Pancreas (tissue), 10 donors: ENCODE measurements around the gene RWDD3. TPM values are rescaled to one million over a fixed set of nuclear protein-coding genes. Genes with fewer than 3 reads are reported as not detected.
A peak's percentile ranks its signal among the peaks of the same experiment; 100 is the strongest.

ENCODE experiments used
- ATAC-seq, 4 donors: fragments of 200-7000 bp; cut with Tn5 transposase; one replicate each; pipeline versions ENCODE4 v1.8.0 to v1.9.1; 2020; ENCODE audit warnings: mild to moderate bottlenecking in 4 of 4, moderate library complexity in 4 of 4
- DNase-seq, 6 donors: peaks; one replicate each; pipeline ENCODE4 v3.0.0-alpha.2; 2020
- FAIRE-seq: peaks from 2 replicates; lab custom pipeline; 2012; peaks lifted over from hg19 to GRCh38; lab: Jason Lieb, UNC
- H3K27ac ChIP-seq, 4 donors: fragments of 200-600 bp; sonication (generic); 1 replicate in 3 of 4; 2 replicates in 1 of 4; pipeline versions ENCODE4 v1.5.0 to v1.8.0; 2020
- H3K27me3 ChIP-seq, 4 donors: fragments of 200-600 bp; one replicate each; pipeline ENCODE4 v1.8.0; 2021
- H3K36me3 ChIP-seq, 3 donors: fragments of 200-600 bp; sonication (generic) in 1 of 3; one replicate each; pipeline versions ENCODE4 v1.5.0 to v1.8.0; 2020 to 2021
- H3K4me1 ChIP-seq, 3 donors: fragments of 200-600 bp; one replicate each; pipeline ENCODE4 v1.8.0; 2021
- H3K4me3 ChIP-seq, 4 donors: fragments of 200-600 bp; sonication (generic) in 2 of 4; one replicate each; pipeline versions ENCODE4 v1.5.0 to v1.8.0; 2020 to 2021
- H3K9me3 ChIP-seq, 4 donors: fragments of 200-600 bp; one replicate each; pipeline ENCODE4 v1.8.0; 2021
- WGBS, 2 donors: extraction: QIAGEN DNeasy Blood & Tissue Kit; methylation state at CpG; one replicate each; pipeline ENCODE4 v1.1.7; 2013; 5-methylcytosine and 5-hydroxymethylcytosine counted together
- intact Hi-C, 3 donors: fragments of 100-400 bp; cut with DNase I; formaldehyde crosslinking; loops; one replicate each; pipeline versions ENCODE4 v1.11.1 to v1.14.2; 2022
- polyA plus RNA-seq, 2 donors: library from polyadenylated mRNA; stranded (reverse); fragments of 200-250 nt; gene quantifications; one replicate each; pipeline ENCODE4 v1.2.3, GENCODE V29; 2013
- total RNA-seq, 6 donors: library from RNA; stranded (reverse); fragmentation: NEBNext Ultra II Directional in 4 of 6; extraction: Animal tissue kit (Norgen Biotek cat#: 25700) in 4 of 6; gene quantifications; one replicate each; pipeline versions ENCODE4 v1.2.1 to v1.2.4, GENCODE V29; 2021 to 2023
- TF ChIP-seq, protein P1 (sequence below), 4 donors: fragments of 200-600 bp; sonication (generic) in 3 of 4; IDR thresholded peaks; one replicate each; pipeline versions ENCODE4 v1.5.0 to v1.8.0; 2021; ENCODE audit warnings: antibody characterized with exemption in 4 of 4
- donor health status: healthy with polysubstance abuse.
- donor health status: DM: no; HTN: no; CAD: no; lungs with moderate emphysema.
- donor health status: DM: no; HTN: no; CAD: no.
- donor health status: control.
- donor health status: control.
- donor health status: Bipolar disorder and iron deficiency.
- donor health status: DM: yes; HTN: yes; CAD: no.
- donor health status: DM: no; HTN: no; CAD: no.
- donor health status: DM: no; HTN: no; CAD: no.
- donor health status: DM: yes; HTN: yes; CAD: no.

The RWDD3 gene
- total and polyA plus RNA-seq, 8 donors = 5.0 to 37.1 (median 11.4) TPM

DNA sequence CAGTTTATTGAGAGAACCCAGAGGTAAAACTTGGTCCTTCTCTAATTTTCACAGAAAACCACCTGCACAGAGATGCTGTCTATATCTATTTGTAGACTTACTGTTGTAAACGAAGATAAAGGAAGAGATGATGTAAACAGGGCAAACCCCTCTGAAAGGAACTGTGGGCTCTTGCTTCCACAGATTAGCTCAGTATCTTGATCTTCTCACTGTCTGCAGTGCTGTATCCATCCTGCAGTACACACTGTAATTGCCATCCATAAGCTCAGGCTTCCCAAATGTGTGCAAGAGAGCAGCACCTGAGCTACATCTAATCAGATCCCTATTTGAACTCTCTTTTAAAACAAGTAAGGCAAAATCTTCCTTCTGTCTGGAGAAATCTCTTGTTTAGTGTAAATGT lies 16.6 kb upstream of the RWDD3 start:
- no peak overlapping the region for H3K4me3 ChIP-seq
- no peak for FAIRE-seq
- no peaks in the 10 kb centered on the region for H3K36me3 ChIP-seq
- WGBS, 2 donors = 78 to 82% methylated on average over 1 of the region's 1 CpG
- ATAC-seq = no peak
- DNase-seq = no peak
- TF ChIP-seq, protein P1, sequence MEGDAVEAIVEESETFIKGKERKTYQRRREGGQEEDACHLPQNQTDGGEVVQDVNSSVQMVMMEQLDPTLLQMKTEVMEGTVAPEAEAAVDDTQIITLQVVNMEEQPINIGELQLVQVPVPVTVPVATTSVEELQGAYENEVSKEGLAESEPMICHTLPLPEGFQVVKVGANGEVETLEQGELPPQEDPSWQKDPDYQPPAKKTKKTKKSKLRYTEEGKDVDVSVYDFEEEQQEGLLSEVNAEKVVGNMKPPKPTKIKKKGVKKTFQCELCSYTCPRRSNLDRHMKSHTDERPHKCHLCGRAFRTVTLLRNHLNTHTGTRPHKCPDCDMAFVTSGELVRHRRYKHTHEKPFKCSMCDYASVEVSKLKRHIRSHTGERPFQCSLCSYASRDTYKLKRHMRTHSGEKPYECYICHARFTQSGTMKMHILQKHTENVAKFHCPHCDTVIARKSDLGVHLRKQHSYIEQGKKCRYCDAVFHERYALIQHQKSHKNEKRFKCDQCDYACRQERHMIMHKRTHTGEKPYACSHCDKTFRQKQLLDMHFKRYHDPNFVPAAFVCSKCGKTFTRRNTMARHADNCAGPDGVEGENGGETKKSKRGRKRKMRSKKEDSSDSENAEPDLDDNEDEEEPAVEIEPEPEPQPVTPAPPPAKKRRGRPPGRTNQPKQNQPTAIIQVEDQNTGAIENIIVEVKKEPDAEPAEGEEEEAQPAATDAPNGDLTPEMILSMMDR (IDR thresholded peaks at IDR 0.05) = no peak
- no peaks in the 10 kb centered on the region for H3K9me3 ChIP-seq
- no peak overlapping the region for H3K27ac ChIP-seq
- intact Hi-C loops = no loop called here
- H3K27me3 ChIP-seq = no peaks in the 10 kb centered on the region
- no peaks in the 10 kb centered on the region for H3K4me1 ChIP-seq

DNA sequence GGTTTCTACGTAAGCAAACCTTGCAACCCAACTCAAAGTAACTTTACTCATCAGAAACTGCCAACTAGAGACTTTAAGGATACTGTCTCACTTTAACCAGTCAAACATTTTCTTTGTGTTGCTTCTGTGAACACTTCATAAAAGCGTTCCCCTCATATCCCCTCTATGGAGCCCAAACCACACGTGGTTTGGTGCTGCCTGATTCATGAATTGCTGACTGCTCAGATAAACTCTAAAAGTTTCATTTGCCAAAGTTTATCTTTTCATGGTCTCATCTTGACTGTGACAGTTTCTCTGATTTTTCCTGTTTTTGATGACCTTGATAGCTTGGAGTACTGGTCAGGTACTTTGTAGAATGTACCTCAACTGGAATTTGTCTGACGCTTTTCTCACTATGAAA lies 14.6 kb upstream of the RWDD3 start:
- intact Hi-C loops = no loop called here
- peaks cover 0 to 4% (median 0%) of the 10 kb centered on the region in 3 donors for H3K4me1 ChIP-seq
- WGBS, 2 donors = 94 to 98% methylated on average over 4 of the region's 4 CpGs
- TF ChIP-seq, protein P1 (IDR thresholded peaks at IDR 0.05) = no peak
- no peak overlapping the region for H3K4me3 ChIP-seq
- ATAC-seq = no peak
- H3K9me3 ChIP-seq = no peaks in the 10 kb centered on the region
- H3K36me3 ChIP-seq = no peaks in the 10 kb centered on the region
- no peak overlapping the region for H3K27ac ChIP-seq
- no peak for DNase-seq
- no peak for FAIRE-seq
- no peaks in the 10 kb centered on the region for H3K27me3 ChIP-seq

DNA sequence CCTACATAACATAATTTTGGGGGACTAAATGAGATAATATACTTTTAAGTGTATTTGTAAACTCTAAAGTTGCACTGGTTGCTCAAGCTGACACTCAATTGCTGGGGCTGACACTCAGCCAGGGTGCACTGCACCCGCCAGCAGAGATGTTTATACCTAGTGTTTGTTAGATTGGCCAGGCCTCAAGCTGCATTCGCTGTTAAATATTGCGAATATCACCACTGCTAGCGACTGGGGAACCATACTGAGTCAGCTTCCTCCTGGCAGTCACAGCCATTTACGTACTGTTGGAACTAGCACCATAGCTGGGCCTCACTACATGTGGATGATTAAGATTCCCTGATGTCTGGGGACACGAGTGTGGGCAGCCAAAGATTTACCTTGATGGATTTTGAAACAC lies 12.7 kb upstream of the RWDD3 start:
- Histone ChIP-seq H3K36me3 (no peaks in the 10 kb centered on the region), H3K4me1 (peaks cover 0 to 6% (median 4%) of the 10 kb centered on the region in 3 donors), H3K9me3 (no peaks in the 10 kb centered on the region), H3K27ac (no peak overlapping the region), H3K27me3 (no peaks in the 10 kb centered on the region), H3K4me3 (no peak overlapping the region)
- DNase-seq (no peak), ATAC-seq (no peak), FAIRE-seq (no peak)
- intact Hi-C loops = no loop called here
- WGBS, 2 donors = 92% methylated on average over 6 of the region's 6 CpGs
- TF ChIP-seq, protein P1 (IDR thresholded peaks at IDR 0.05) = no peak

DNA sequence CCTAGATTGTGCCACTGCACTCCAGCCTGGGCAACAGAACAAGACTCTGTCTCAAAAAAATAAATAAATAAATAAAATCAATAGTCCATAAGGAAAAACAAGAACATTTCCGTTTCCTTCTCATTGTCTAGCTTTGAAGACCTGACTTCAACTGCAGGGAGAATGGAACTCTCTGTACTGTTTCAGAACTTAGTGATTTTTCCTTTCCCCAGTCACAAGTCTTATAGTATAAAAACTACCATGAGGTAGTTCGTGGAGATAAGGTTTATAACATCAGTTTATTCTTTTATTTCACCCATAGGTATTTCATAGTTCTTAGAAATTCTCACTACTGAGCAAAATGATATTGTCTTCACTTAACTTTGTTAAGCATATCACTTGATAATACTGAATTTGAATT lies 11.4 kb upstream of the RWDD3 start:
- ATAC-seq = no peak
- H3K4me3 ChIP-seq = no peak overlapping the region
- no peak for DNase-seq
- TF ChIP-seq, protein P1 (IDR thresholded peaks at IDR 0.05) = no peak
- H3K9me3 ChIP-seq = no peaks in the 10 kb centered on the region
- 64 to 80% methylated on average over 2 of the region's 2 CpGs for WGBS, 2 donors
- FAIRE-seq = no peak
- no peaks in the 10 kb centered on the region for H3K27me3 ChIP-seq
- peaks cover 0 to 12% (median 4%) of the 10 kb centered on the region in 3 donors for H3K4me1 ChIP-seq
- no peaks in the 10 kb centered on the region for H3K36me3 ChIP-seq
- intact Hi-C loops = no loop called here
- no peak overlapping the region for H3K27ac ChIP-seq

DNA sequence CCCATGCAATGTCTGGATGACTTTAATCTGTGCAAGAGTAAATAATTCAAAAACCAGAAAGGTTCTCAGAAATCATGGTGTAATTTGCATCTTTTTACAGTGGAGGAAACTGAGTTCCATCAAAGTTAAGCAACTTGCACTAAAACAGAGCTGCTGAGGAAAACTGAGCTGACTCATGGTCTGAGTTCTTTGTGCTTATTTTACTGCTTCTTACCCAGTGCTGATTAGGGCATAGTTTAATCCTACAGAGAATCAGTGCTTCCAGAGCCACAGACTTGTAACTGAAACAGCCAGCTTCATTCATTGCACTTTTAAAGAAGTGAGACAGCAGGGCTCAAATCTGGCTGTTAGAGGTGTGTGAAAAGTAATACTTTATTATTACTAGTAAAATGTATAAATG lies 10.9 kb upstream of the RWDD3 start:
- Histone ChIP-seq H3K4me1 (peaks cover 0 to 12% (median 4%) of the 10 kb centered on the region in 3 donors), H3K36me3 (no peaks in the 10 kb centered on the region), H3K9me3 (no peaks in the 10 kb centered on the region), H3K27me3 (no peaks in the 10 kb centered on the region), H3K27ac (no peak overlapping the region), H3K4me3 (no peak overlapping the region)
- TF ChIP-seq, protein P1 (IDR thresholded peaks at IDR 0.05) = no peak
- intact Hi-C loops = no loop called here
- FAIRE-seq = no peak
- no peak for DNase-seq
- peak in 2 of 4 donors; percentile 30 to 61 for ATAC-seq
